Measurements from ENCODE around the gene COL17A1.

The COL17A1 gene

GRCh38 chr10:104085801-104086400, at the start of gene COL17A1:
TSS of gene COL17A1 (minus strand) at chr10:104085880. CDS start at chr10:104080673, 5,207 bp downstream.
- no peak for DNase-seq

- DNase-seq: no peak
Measured at GRCh38 chr10:104130041-104130440, 44.4 kb upstream of the COL17A1 start.

- no peak for DNase-seq
Measured at GRCh38 chr10:104128214-104128613, 42.5 kb upstream of the COL17A1 start.

- peak in 1 of 2 experiments; percentile 13 for DNase-seq
Measured at GRCh38 chr10:104127411-104127810, 41.7 kb upstream of the COL17A1 start.

GRCh38 chr10:104123397-104123796, 37.7 kb upstream of the COL17A1 start:
- DNase-seq: no peak

- no peak for DNase-seq
Measured at GRCh38 chr10:104122225-104123107, 36.8 kb upstream of the COL17A1 start.

- DNase-seq: peak; percentile 99
Measured at GRCh38 chr10:104121485-104122224, 36.0 kb upstream of the COL17A1 start, which contains the start of gene SFR1. TSS of gene SFR1 (plus strand) at chr10:104122171. CDS start at chr10:104122184, 13 bp downstream.

GRCh38 chr10:104120903-104121484, 35.3 kb upstream of the COL17A1 start:
- DNase-seq: peak; percentile 87 to 91

GRCh38 chr10:104120512-104120902, 34.8 kb upstream of the COL17A1 start:
- DNase-seq: no peak

- DNase-seq: no peak
Measured at GRCh38 chr10:104119996-104120395, 34.3 kb upstream of the COL17A1 start.

GRCh38 chr10:104117839-104118323, 32.2 kb upstream of the COL17A1 start:
- no peak for DNase-seq

- no peak for DNase-seq
Measured at GRCh38 chr10:104113376-104113956, 27.8 kb upstream of the COL17A1 start.

- DNase-seq: no peak
Measured at GRCh38 chr10:104109908-104110662, 24.4 kb upstream of the COL17A1 start.

- no peak for DNase-seq
Measured at GRCh38 chr10:104104926-104105325, 19.2 kb upstream of the COL17A1 start.

GRCh38 chr10:104104418-104104817, 18.7 kb upstream of the COL17A1 start:
- no peak for DNase-seq

- no peak for DNase-seq
Measured at GRCh38 chr10:104103956-104104355, 18.3 kb upstream of the COL17A1 start.

- no peak for DNase-seq
Measured at GRCh38 chr10:104101902-104102301, 16.2 kb upstream of the COL17A1 start.

- no peak for DNase-seq
Measured at GRCh38 chr10:104100795-104101194, 15.1 kb upstream of the COL17A1 start.

- DNase-seq: no peak
Measured at GRCh38 chr10:104099941-104100340, 14.3 kb upstream of the COL17A1 start.

- DNase-seq: no peak
Measured at GRCh38 chr10:104099269-104099668, 13.6 kb upstream of the COL17A1 start.

- DNase-seq: no peak
Measured at GRCh38 chr10:104098358-104098925, 12.8 kb upstream of the COL17A1 start.
